H1 (cell line): ENCODE data around the gene DTNB.

Source experiments
- BRCA1 ChIP-seq: IDR thresholded peaks from 2 replicates; pipeline ENCODE4 v1.6.1; 2012; ENCODE audit warnings: low read depth, low read length, improper control_type of control experiment
- CBX5 ChIP-seq: fragments of 300-800, 300-1000 bp; sonication (generic); IDR thresholded peaks from 2 replicates; pipeline ENCODE4 v1.7.1; 2016; ENCODE audit warnings: antibody characterized with exemption, low read length, low read depth
- GTF2F1 ChIP-seq: IDR thresholded peaks from 2 replicates; pipeline ENCODE4 v1.6.1; 2012; ENCODE audit warnings: low read depth, low read length, improper control_type of control experiment, borderline replicate concordance
- JUND ChIP-seq: IDR thresholded peaks from 2 replicates; pipeline ENCODE4 v1.6.1; 2011; ENCODE audit warnings: mild to moderate bottlenecking, improper control_type of control experiment, low read length
- PHF8 ChIP-seq: fragments of 200-600 bp; sonication (generic); conservative IDR thresholded peaks from 2 replicates; pipeline ENCODE4 v1.7.1; 2012; ENCODE audit warnings: low read depth, mild to moderate bottlenecking, inconsistent platforms, low read length, moderate library complexity
- POLR2AphosphoS5 ChIP-seq: IDR thresholded peaks from 2 replicates; pipeline ENCODE4 v1.6.1; 2011; ENCODE audit warnings: low read depth, low read length
- SP1 ChIP-seq: IDR thresholded peaks from 2 replicates; pipeline ENCODE4 v1.6.1; 2011; ENCODE audit warnings: low read depth, low read length
- TF ChIP-seq, protein P1 (sequence below), 3 experiments: IDR thresholded peaks; 1 replicate in 2 of 3; 2 replicates in 1 of 3; pipeline versions ENCODE4 v1.5.1 to v1.6.1; 2011; ENCODE audit warnings: low read length in 3 of 3, mild to moderate bottlenecking in 3 of 3, inconsistent platforms in 2 of 3, low read depth in 1 of 3, moderate library complexity in 1 of 3; ENCODE audit not compliant: insufficient read depth in 1 of 3; ENCODE audit errors: control extremely low read depth in 1 of 3

DNA sequence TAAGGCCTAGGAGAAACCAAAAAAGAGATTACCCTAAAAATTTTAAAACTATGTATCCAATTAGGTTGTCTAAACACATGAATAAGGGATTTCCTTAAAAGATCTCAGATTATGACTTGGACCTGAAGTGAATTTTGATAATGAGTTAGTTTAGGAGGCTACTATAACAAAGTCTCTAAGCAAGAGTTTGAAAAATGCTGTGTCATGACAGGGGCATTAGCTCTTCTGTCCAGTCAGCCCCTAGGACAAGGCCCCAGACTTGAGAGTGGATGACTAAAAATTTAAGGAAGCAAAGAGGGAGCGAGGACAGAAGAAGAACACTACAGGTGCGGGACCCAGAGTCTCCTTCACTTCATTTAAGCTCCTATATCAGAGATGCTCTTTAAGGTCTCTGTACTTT, 135.9 kb downstream of the DTNB start:
- TF ChIP-seq BRCA1 = no peak
- TF ChIP-seq POLR2AphosphoS5 = no peak
- no peak for TF ChIP-seq SP1
- TF ChIP-seq, protein P1, sequence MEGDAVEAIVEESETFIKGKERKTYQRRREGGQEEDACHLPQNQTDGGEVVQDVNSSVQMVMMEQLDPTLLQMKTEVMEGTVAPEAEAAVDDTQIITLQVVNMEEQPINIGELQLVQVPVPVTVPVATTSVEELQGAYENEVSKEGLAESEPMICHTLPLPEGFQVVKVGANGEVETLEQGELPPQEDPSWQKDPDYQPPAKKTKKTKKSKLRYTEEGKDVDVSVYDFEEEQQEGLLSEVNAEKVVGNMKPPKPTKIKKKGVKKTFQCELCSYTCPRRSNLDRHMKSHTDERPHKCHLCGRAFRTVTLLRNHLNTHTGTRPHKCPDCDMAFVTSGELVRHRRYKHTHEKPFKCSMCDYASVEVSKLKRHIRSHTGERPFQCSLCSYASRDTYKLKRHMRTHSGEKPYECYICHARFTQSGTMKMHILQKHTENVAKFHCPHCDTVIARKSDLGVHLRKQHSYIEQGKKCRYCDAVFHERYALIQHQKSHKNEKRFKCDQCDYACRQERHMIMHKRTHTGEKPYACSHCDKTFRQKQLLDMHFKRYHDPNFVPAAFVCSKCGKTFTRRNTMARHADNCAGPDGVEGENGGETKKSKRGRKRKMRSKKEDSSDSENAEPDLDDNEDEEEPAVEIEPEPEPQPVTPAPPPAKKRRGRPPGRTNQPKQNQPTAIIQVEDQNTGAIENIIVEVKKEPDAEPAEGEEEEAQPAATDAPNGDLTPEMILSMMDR (IDR thresholded peaks at IDR 0.05; ENCODE audit: control extremely low read depth in 1 of 3, insufficient read depth in 1 of 3, low read depth in 1 of 3, low read length in 3 of 3) = no peak
- TF ChIP-seq GTF2F1 = no peak
- no peak for TF ChIP-seq JUND
- no peak for TF ChIP-seq PHF8
- TF ChIP-seq CBX5 = no peak
